ENCODE results near the gene CDCP2. TPM values are rescaled to one million over a fixed set of nuclear protein-coding genes. Genes with fewer than 3 reads are reported as not detected.

CDCP2 gene
- total RNA-seq, 4 donors from 2014 or later, result 0.19 TPM; not detected in 3

DNA sequence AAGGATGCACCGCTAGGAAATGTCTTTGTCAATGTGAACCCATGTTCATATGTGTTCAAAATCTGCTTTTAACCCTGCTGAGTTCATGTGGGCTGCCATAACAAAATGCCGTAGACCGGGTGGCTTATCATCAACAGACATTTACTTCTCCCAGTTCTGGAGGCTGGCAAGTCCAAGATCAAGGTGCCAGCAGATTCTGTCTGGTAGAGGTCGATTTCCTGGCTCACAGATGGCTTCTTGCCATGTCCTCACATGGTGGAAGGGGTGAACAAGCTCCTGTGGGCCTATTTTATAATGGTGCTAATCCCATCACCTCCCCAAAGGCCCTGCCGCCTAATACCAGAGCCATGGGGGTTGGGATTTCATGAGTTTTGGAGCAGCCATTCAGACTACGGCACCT, 4.6 kb upstream of the CDCP2 start:
- DNase-seq, result no peak
- TF ChIP-seq POLR2A (IDR thresholded peaks at IDR 0.05), result no peak
- TF ChIP-seq, protein P1, sequence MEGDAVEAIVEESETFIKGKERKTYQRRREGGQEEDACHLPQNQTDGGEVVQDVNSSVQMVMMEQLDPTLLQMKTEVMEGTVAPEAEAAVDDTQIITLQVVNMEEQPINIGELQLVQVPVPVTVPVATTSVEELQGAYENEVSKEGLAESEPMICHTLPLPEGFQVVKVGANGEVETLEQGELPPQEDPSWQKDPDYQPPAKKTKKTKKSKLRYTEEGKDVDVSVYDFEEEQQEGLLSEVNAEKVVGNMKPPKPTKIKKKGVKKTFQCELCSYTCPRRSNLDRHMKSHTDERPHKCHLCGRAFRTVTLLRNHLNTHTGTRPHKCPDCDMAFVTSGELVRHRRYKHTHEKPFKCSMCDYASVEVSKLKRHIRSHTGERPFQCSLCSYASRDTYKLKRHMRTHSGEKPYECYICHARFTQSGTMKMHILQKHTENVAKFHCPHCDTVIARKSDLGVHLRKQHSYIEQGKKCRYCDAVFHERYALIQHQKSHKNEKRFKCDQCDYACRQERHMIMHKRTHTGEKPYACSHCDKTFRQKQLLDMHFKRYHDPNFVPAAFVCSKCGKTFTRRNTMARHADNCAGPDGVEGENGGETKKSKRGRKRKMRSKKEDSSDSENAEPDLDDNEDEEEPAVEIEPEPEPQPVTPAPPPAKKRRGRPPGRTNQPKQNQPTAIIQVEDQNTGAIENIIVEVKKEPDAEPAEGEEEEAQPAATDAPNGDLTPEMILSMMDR (IDR thresholded peaks at IDR 0.05), result no peak
- no peaks in the 10 kb centered on the region for H3K9me3 ChIP-seq
- no peak overlapping the region for H3K4me3 ChIP-seq
- WGBS, 2 donors, result 100% methylated on average over 1 to 3 of the region's 6 CpGs
- peaks cover 15 to 36% (median 18%) of the 10 kb centered on the region in 3 donors for H3K4me1 ChIP-seq
- H3K27ac ChIP-seq, result peak overlapping the region in 1 of 4 donors; percentile 21
- intact Hi-C loops (cut with DNase I), result no loop called here
- H3K36me3 ChIP-seq, result no peaks in the 10 kb centered on the region
- H3K27me3 ChIP-seq, result no peaks in the 10 kb centered on the region

DNA sequence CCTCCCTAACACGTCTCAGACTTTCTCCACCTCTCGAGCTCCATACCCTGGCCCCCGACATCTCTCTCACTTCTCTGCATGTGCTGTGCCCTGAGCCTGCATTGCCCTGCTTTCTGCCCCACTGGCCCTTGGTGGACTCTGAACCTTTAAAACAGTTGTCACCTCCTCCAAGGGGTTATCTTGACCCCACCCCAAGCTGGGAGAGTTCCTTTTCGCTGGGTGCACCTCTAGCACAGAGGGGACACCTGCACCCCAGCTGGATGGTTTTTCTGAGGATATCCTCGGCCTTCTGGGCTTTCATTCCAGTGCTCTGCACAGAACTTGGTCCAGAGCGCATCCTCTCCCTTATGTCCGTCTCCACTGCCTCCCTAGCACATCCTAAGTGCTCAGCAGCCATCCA, 4.2 kb upstream of the CDCP2 start:
- Histone ChIP-seq H3K9me3 (no peaks in the 10 kb centered on the region), H3K4me3 (no peak overlapping the region), H3K27ac (no peak overlapping the region), H3K4me1 (peaks cover 15 to 32% (median 18%) of the 10 kb centered on the region in 3 donors), H3K27me3 (no peaks in the 10 kb centered on the region), H3K36me3 (no peaks in the 10 kb centered on the region)
- no peak for TF ChIP-seq POLR2A (IDR thresholded peaks at IDR 0.05)
- TF ChIP-seq, protein P1 (IDR thresholded peaks at IDR 0.05), result no peak
- intact Hi-C loops (cut with DNase I), result no loop called here
- DNase-seq, result no peak
- 91 to 92% methylated on average over 7 of the region's 7 CpGs for WGBS, 2 donors

DNA sequence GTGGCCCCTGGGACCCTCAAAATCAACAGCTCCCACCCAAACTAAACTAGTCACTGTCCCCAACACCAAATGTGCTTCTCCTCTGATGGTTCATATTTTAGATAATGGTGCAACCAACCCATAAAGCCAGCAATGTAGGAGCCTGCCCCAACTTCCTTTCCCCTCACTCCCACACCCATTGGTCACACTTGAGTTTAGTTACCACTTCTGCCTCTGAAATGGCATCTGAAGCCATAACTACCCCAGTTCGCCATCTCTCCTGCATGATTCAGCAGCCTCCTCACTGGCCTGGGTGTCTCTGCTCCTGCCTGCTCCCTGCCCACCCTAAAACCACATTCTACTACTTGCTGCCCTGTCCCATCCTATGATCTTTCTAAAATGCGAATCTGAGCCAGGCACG, 3.4 kb upstream of the CDCP2 start:
- no peak overlapping the region for H3K4me3 ChIP-seq
- peaks cover 15 to 32% (median 18%) of the 10 kb centered on the region in 3 donors for H3K4me1 ChIP-seq
- no peaks in the 10 kb centered on the region for H3K36me3 ChIP-seq
- no peak overlapping the region for H3K27ac ChIP-seq
- TF ChIP-seq, protein P1 (IDR thresholded peaks at IDR 0.05), result no peak
- no peak for TF ChIP-seq POLR2A (IDR thresholded peaks at IDR 0.05)
- H3K9me3 ChIP-seq, result no peaks in the 10 kb centered on the region
- no peaks in the 10 kb centered on the region for H3K27me3 ChIP-seq
- WGBS, 2 donors, result 75 to 82% methylated on average over 1 to 2 of the region's 3 CpGs
- no peak for DNase-seq
- intact Hi-C loops (cut with DNase I), result no loop called here

DNA sequence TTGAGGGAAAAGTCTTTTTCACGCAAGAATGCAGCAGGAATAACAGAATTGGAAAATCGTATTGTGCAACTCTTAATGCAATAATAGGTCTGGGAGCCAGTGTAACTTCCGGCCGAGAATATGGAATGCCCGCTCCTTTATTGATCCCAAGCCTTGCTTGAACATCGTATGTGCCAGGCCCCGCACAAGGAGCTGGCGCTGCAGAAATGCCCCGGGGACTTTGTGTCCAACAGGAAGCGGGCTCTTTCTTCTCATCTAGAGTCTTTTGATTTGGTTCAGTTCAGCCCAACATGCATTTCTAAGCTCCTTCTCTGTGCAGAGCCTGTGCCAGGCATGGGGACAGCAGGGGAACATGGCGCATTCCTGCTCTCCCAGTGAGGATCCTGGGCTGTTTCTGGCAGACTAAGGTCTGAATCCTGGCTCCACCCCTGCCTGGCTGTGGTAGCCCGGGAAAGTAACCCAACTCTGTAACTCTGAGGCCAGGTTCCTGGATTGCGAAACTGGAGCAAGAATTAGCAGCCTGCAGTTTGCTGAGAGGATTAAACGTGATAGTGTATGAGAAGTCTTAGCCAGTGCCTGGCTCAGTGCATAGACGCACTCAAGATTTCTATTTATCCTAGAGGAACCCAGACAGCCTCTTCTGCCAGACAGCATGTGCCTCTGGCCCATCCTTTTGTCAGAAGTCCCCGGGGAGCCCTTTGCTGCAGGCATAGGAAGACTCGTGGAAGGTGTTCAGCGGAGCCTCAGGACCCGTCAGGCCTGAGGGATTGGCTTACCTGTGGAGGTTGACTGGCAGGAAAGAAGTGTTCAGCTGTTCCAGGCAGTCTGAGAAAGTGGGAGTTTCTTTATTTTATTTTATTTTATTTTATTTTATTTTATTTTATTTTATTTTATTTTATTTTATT, 987 bp upstream of the CDCP2 start:
- H3K4me3 ChIP-seq, result no peak overlapping the region
- TF ChIP-seq, protein P1 (IDR thresholded peaks at IDR 0.05), result no peak
- no peak for TF ChIP-seq POLR2A (IDR thresholded peaks at IDR 0.05)
- no peaks in the 10 kb centered on the region for H3K9me3 ChIP-seq
- no peaks in the 10 kb centered on the region for H3K27me3 ChIP-seq
- WGBS, 2 donors, result 33% methylated on average over 18 of the region's 19 CpGs
- DNase-seq, result no peak
- peak overlapping the region; percentile 41 to 72 (median 52) for H3K27ac ChIP-seq
- no peaks in the 10 kb centered on the region for H3K36me3 ChIP-seq
- intact Hi-C loops (cut with DNase I), result no loop called here
- peaks cover 15 to 32% (median 18%) of the 10 kb centered on the region in 3 donors for H3K4me1 ChIP-seq

DNA sequence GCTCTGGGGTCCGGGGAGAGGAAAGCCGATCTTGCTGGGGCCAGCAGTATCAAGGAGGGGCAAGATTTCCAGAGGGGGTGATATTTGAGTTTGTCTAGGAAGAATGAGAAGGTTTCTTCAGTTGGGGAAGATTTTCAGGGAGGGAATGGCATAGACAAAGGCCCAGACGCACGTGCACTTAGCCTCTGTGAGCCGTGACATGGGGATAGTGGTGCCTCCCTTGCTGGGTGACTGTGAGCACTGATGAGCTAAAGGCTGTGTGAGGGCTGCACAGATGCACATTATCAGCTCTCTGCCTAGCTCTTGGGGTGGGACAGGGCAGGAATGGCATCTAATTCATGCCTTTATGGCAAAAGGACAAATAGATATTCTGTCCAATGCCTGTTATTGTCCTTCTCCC, 1.8 kb downstream of the CDCP2 start:
- Histone ChIP-seq H3K27ac (no peak overlapping the region), H3K9me3 (no peaks in the 10 kb centered on the region), H3K36me3 (no peaks in the 10 kb centered on the region), H3K4me3 (no peak overlapping the region), H3K27me3 (no peaks in the 10 kb centered on the region), H3K4me1 (peaks cover 15 to 19% (median 18%) of the 10 kb centered on the region in 3 donors)
- DNase-seq, result no peak
- TF ChIP-seq POLR2A (IDR thresholded peaks at IDR 0.05), result no peak
- TF ChIP-seq, protein P1 (IDR thresholded peaks at IDR 0.05), result no peak
- 88 to 90% methylated on average over 5 of the region's 5 CpGs for WGBS, 2 donors
- intact Hi-C loops (cut with DNase I), result no loop called here

All from esophagus squamous epithelium (tissue), 5 donors.